HPDE6-E6E7 (cell line): ENCODE data around the gene HES5.

Source experiments
- DNase-seq: peaks from one replicate; pipeline ENCODE4 v3.0.0; 2011; ENCODE audit warnings: missing footprints; ENCODE audit errors: extremely low spot score

HES5 gene

DNA sequence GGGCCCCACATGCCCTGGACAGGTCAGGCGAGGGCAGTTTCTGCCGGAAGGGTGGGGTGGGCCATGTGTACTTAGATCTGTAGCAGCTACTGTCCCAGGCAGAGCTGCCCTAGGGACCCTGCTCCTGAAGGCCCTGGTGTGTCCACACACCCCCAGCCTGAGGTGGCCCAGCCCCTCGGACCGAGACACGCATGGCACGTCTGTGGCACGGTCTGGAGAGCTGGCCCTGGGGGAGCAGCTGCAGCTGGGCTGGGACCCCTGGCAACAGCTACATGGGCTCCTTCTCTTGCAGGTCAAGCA, 28.3 kb downstream of the HES5 start:
- no peak for DNase-seq

DNA sequence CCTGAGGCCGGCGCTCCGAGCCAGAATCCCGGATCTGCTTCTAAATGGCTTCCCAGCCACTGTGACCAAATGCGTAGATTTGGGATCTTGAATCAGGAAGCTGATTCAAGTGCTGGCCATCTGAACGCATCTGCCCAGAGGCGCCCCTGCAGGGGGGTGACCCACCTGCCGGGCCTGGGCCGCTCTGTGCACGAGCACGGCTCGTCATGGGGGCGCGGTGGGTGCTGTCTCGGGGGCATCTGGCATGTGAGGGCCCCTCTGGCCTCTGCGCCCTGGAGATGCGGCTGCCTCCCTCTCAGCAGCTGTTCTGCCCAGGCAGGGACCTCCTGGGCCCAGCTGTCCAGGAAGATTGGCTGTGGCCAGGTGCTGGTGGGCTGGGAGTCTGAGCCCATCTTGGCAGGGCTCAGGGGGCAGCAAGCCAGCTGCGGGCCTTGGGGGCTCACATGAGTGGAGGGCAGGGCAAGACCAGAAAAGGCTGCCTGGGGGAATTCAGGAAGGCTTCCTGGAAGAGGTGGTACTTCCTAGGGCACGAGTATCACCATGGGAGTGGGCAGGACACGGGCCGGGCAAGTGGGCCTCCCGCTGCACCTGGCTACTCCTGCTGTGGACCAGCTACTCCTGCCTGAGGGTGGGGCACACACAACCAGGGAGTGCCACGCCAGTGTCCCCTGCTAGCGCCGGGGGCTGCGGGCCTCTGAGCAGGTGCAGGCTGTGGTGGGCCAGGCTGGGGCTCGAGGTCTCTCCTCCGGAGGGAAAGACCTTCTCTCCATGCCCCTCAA, 28.8 kb downstream of the HES5 start:
- no peak for DNase-seq

DNA sequence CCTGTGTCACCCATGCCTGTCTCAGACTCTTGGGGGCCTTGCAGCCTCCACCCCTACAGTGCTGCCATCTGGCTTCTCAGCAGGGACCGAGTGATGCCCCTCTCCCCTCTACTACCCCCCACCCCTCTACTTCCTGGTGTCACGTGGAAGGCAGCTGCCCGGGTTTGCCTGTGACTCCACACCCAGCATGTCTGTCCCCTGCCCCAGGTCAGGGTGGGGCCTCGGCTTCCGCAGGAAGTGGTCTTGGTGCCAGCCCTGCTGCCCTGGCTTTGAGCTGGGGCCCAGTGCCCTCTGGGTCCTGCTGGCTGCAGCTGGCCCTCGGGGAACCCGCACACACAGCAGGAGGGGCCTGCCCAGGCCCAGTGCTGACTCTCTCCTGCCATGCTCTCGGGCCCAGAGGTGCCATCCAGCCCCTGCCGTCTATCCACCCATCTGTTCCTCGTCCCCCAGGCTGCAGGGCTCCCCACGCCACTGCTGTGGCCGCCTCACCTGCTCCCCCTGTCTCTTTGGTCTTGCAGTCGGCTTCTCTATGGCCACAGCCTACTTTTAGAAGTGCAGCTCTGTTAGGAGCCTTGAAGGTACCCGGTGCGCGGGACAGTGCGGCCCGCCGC, 30.0 kb downstream of the HES5 start:
- DNase-seq, result no peak

DNA sequence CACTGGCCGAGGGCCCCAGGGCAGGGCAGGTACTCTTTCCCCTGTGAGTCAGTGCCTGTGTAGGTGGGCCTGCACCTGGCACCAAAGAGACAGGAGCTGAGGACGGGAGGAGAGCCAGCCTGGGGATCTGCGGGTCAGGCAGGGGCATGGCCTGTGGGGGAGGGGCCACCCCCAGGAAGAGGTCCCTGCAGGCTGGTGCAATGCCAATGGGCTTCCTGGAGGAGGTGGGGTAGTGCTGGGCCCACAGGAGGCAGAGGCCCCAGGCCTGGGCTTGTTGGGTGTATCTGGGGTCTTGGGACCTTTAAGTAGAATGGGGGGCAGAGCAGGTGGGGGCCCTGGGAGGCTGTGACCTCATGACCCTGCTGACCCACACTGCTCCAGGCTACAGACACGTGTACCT, 30.8 kb downstream of the HES5 start:
- no peak for DNase-seq

DNA sequence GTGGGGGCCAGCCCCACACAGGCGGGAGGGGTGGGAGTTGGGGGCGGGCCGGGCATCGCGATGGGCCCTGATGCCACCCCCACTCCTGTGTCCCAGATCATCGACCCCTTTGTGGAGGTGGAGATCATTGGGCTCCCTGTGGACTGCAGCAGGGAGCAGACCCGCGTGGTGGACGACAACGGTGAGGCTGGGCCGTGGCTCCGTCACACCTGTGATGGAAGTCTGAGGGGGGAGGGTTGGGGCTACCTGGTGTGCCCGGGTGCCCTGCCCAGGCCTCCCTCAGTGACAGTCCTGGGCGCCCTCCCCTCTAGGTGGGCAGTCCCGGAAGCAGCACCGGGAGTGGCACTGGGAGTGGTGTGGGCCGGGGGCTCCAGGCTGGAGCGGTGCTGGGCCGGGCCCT, 31.4 kb downstream of the HES5 start:
- DNase-seq, result no peak

DNA sequence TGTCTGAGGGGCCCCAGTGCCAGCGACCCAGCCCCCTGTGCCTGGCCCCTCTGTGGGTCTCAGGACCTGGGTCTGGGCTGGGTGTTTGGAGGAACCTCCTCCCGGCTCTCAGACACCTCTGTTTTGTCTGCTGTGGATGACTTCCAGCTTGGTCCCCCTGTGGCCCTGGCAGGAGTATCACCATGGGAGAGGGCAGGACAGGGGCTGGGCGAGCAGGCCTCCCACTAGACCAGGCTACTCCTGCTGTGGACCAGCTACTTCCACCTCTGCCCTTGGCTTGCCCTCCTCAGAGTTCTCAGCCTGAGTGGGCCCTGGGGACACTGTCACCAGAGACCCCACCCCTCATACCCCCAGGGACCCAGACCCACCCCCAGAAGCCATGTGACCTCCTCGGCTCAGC, 32.2 kb downstream of the HES5 start:
- no peak for DNase-seq

DNA sequence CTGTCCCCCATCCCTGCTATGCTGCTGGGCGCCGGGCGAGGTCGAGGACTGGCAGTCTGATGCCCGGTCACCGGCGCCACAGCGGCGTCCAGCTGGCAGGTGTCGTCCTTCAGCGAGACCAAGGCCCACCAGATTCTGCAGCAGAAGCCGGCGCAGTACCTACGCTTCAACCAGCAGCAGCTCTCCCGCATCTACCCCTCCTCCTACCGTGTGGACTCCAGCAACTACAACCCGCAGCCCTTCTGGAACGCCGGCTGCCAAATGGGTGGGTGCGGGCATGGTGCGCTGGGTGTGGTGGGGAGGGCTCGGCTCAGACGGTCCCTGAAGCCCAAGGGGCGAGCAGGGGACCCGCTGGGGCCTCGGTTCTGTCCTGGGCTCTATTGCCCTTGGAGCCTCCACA, 33.3 kb downstream of the HES5 start:
- no peak for DNase-seq

DNA sequence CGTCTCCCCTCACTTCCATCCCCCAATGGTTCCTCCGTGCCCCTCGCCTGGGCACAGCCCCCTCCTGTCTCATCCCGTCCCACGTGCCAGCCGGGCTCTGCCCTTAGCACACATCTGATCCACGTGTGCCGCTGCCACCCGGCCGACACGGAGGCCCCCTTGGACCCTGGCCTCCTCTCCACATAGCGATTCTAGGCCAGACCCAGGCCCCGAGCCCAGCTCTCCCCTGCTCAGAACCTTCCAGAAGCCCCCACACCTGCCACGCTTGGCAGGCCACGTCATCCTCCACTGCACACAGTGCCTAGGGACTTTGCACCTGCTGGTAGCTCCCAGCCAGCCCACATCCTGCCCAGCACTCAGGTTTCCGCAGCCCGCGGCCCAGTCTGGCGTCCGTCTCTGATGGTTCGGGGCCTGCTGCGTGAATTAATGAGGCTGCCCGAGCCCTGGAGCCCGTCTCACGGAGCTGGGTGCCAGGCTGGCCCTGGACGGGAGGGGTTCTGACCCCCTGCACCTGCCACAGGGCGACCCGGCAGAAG, 33.9 kb downstream of the HES5 start:
- DNase-seq, result no peak

DNA sequence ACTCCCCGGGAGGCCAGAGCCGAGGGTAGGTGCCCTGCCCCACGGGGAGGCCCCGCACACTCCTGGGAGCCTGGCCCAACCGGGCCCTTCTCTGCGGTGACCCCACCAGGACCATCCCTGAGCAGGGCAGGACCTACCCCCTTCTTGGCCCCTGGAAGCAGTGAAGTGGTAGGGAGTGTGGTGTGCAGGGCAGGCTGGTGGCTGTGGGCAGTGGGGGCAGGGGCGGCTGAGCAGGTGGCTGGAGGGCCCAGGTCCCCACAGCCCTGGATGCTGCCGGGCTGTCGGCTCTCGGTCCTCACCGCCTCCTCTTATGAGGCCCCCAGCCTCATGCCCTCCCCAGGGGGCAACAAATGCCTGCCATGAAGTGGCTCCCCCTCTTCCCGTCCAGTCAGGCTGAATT, 34.5 kb downstream of the HES5 start:
- no peak for DNase-seq

DNA sequence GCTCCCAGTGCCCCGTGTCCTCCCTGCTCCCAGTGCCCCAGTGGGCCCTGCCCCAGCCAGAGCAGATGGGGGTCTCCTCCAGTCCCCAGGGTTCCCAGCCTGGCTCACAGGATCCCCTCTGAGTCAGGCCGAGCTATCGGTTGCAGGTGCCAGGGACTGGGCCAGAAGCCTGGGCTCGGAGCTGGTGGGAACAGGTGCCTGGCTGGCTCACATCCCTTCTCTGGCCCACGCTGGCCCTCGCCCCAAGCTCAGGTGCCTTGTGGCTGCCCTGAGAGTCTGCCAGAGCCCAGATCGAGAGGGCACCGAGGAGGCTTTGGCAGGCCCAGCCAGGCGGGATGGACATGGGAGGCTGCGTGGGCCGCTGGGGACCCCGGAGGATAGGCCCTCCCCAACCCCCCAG, 35.0 kb downstream of the HES5 start:
- DNase-seq, result no peak

DNA sequence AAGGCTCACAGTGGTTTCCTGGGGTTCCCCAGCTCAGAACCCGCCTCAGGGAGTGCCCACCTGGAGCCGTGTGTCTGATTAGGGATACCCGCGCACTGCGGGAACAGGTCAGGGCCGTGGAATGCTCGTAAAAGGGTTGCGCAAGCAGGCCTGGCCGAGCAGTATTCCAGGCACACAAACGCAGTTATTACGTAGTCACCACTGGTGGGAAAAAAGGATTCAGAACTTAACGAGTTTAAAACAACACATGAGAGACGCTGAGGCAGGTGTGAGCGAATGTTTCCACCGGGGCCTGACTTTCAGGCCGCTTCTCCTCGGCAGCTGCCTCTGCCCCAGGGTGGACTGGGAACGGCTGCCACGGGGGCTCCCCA, 35.8 kb downstream of the HES5 start:
- DNase-seq, result no peak

DNA sequence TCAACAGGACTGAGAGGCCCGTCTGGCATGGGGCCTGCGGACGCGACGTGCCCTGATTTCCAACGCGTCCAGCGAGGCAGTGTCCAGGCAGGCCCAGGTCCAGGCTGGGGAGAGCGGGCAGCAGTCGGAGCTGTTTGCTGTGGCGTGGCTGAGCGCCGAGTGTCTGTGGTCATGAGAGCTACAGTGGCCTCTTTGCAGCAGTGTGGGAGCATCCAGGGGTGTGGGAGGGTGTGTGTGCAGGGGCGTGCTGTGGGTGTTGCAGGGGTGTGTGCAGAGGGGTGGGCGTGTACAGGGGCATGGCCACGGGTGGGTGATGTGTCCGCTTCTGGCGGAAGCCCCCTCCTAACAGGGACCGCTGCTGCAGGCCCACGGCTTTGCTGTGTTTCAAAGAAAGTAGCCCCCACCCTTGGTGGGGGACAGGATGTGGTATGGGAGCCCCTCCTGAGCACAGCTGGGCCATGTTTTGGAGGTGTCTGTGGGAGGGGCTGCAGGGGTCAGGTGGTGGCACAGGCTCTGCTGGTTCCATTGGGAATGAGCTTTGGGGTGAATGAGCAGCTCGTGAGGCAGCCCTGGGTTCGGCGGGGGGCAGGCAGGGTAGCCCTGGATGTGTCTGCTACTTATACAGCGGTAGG, 36.3 kb downstream of the HES5 start:
- DNase-seq, result no peak

DNA sequence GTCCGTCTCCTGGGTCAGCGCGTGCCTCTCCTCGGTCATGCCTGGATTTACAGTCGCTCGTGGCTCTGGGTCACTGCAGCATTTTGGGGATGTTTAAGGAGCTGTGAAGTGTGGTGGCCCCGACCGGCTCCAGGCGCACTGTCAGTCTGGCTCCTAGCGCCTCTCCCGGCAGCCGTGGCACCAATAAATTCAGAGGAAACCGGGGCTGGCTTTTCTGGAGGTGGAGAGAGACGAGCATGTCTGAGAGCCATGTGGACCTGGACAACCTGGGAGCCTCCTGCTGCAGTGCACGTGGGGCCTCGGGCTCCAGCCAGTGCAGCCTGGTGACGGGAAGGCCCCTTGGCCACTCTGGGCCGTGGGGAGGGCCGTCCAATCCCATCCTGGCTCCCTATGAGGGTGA, 36.8 kb downstream of the HES5 start:
- no peak for DNase-seq

DNA sequence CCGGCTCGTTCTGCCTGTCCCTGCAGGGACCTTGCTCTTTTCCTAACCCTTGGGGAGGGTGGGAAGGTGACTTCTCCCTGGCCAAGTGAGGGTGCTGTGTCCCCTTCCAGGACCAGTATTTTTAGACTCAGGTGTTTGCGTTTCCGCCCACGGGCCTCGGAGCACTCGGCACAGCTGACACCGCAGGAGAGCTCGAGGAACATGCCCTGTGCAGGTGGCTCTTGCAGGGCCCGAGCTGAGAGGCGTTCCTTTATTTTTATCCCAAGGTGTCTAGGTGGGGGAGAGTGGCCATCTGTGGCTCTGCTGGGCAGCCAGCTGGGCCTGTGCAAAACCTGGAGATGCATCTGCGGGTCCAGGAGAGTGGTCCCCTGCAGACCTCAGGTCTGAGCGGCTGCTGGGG, 38.0 kb downstream of the HES5 start:
- no peak for DNase-seq

DNA sequence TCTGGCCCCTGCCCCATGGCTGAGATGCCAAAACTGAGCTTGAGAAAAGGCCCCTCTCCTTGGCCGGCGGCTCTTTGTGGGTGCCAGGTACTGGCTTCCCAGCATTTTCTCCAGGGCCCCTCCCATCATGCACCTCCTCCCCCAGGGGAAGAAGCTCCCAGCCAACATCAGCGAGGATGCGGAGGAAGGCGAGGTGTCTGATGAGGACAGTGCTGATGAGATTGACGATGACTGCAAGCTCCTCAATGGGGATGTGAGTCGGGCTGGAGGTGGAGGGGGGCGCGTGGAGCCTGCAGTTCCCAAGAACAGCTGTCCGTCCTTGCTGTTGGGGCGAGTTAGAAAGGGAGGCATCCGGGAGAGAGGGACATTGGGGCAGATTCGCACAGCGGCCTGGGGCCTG, 40.4 kb downstream of the HES5 start:
- no peak for DNase-seq

DNA sequence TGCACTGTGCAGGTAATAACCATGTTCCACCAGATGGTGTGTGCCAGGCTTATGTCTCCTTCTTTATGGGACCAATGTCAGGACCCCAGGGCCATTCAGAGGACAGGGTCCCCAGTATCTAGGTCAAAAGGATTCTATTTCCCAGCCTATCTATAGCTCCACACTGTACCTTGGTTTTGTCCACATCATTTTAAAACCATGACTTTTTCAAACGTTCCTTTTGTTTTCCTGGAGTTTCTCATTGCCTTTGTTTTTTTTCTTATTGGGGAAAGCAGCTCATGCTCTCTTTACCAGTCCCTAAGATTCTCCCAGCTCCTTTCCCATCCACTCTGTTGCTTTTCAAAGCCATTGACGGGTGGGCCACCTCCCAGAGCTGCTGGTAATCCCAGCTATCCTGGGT, 41.4 kb downstream of the HES5 start:
- no peak for DNase-seq

DNA sequence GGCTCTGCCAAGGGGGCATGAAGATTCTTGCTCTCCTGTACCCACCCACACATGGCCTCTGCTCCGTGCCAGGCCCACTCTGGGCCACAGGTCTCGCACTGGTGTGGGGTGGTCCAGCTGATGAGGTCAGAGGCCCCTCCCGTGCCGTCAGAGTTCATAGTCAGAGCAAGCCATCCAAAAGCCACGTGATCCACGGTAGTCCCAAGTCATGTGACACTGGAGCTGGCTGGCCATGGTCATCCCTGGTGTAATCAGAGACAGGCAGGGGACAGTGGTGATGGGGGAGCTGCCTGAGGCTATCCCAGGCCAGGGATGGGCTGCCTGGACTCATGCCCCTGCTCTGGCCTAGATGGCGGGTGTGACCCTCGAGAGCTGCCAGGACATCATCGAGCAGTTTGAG, 43.5 kb downstream of the HES5 start:
- no peak for DNase-seq

DNA sequence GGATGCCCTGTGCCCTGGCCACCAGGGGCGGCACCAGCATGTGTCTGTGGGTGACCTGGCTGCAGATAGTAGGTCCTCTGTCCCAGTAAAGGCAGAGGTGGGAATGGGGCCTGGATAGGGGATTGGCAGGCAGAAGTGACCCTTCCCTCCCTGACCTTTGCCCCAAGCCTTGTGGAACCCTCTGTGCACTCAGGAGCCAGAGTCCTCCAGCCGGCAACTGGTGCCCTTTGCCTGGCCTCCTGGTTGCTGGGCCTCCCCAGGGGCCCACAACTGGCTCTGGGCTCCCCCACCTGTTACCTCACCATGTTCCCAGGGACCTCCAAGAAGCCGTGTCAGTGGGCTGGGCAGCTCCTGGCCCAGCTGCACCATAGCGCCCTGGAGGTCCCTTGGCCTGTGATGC, 44.0 kb downstream of the HES5 start:
- no peak for DNase-seq

DNA sequence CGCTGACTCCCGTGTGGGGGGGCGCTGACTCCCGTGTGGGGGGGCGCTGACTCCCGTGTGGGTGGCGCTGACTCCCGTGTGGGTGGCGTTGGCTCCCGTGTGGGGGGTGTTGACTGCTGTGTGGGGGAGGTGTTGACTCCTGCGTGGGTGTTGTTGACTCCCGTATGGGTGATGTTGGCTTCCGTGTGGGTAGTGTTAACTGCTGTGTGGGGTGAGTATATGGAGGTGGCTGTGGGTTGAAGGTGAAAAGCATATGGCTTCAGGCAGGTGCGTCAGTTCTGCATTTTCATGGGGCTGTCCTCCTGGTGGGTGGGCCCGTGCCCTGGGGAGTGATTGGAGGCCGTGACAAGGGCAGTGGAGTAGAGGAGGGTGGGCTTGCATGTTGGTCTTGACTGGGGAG, 46.1 kb downstream of the HES5 start:
- no peak for DNase-seq

DNA sequence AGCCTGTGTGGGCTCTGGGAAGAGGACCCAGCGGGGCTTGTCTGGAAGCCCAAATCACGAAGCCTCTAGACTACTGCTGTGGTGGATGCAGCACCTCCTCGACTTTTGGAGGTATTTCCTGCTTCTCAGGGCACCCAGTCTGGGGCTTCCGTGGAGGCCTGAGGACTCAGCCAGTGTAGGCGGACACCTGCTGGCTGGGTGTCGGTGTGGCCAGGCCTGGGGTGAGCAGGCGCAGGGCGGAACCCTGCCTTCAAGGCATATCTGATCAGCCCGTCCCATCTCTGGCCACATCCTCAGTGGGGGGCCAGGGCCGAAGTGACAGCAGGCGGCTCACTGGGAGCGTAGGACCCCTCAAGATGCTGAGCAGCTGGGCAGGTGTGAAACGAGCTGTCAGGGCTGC, 47.0 kb downstream of the HES5 start:
- no peak for DNase-seq

DNA sequence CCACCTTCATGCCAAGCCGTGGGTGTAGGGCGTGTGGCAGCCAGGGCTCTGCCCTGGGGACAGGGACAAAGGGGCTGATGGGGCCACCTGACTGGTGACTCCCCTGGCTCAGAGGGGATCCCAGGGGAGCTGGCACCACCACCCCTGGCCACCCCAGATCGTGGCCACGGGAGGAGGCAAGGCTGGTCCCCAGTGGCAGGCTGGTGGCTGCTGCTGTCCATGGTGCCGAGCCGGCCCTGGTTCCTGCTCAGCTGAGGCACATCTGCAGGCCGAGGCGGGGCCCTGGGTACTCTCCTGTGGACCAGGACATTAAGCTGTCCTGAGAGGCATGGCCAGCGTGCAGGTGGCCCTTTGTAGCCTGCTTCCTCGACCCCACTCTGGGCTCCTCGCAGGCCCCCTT, 47.5 kb downstream of the HES5 start:
- DNase-seq, result no peak

DNA sequence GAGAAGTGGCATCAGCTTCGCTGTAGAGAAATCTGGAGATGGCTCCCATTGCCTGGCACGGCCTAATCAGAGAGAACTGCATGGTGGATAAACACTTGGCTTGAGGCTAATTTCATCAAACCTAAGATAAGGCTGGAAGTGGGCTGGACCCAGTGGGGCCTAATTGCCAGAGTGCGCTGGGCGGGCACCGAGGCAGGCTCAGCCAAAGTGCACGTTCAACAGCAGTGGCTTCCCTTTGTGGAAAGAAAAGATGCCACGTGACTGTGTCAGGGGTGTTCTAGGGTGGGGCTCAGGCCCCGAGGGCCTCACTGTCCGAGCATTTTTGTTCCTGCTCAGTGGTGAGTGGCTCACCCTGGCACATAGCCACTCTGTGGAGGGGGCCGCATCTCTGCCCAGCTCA, 48.2 kb downstream of the HES5 start:
- no peak for DNase-seq

DNA sequence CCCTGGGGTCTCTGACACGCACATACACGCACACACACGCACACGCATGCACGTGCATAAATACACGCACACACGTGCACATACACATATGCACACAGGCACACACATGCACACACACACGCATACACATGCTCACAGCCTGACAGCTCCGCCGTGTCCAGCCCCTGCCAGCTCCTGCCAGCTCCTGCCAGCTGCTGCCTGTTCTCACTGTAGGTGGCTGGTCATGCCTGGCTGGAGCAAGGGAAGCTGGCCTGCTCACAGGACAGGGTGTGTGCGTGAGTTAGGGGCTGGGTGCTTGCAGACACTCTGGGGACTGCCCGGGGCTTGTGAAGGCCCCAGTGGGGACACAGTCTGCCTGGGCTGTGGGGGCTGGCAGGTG, 49.1 kb downstream of the HES5 start:
- DNase-seq, result no peak
